GM12864 (cell line): Measurements from ENCODE around the gene ACTBL2.

Experiments
- DNase-seq: peaks from one replicate; pipeline ENCODE4 v3.0.0-alpha.2; 2011; ENCODE audit warnings: low read depth
- H3K4me3 ChIP-seq: 2 replicates; pipeline ENCODE4 v1.5.1; 2011; ENCODE audit warnings: mild to moderate bottlenecking, low read depth, low read length, control low read depth
- TF ChIP-seq, protein P1 (sequence below): IDR thresholded peaks from 2 replicates; pipeline ENCODE4 v1.5.1; 2011; ENCODE audit warnings: low read depth, mild to moderate bottlenecking, moderate library complexity, low read length, control low read depth, inconsistent platforms; ENCODE audit errors: missing control alignments

The ACTBL2 gene

DNA sequence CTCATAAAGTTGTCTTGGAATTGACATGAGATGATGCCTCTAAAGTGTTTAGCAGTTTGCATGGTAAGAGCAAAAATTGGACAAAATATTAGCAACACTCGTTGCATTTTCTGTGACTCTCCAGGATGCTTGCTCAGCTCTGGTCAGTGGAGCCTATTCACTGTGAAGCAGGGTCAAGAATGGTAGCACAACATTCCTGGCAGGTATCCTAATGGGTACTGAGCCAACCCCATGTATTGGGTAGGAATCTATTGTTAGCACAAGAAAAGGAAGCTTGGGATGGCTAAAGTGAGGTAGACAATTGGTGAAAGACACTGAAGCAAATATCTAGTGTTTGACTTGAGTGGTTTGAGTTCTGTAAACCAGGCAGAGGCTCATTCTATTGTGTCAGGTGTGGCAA lies 10.4 kb upstream of the ACTBL2 start:
- no peak overlapping the region for H3K4me3 ChIP-seq
- TF ChIP-seq, protein P1, sequence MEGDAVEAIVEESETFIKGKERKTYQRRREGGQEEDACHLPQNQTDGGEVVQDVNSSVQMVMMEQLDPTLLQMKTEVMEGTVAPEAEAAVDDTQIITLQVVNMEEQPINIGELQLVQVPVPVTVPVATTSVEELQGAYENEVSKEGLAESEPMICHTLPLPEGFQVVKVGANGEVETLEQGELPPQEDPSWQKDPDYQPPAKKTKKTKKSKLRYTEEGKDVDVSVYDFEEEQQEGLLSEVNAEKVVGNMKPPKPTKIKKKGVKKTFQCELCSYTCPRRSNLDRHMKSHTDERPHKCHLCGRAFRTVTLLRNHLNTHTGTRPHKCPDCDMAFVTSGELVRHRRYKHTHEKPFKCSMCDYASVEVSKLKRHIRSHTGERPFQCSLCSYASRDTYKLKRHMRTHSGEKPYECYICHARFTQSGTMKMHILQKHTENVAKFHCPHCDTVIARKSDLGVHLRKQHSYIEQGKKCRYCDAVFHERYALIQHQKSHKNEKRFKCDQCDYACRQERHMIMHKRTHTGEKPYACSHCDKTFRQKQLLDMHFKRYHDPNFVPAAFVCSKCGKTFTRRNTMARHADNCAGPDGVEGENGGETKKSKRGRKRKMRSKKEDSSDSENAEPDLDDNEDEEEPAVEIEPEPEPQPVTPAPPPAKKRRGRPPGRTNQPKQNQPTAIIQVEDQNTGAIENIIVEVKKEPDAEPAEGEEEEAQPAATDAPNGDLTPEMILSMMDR = no peak

DNA sequence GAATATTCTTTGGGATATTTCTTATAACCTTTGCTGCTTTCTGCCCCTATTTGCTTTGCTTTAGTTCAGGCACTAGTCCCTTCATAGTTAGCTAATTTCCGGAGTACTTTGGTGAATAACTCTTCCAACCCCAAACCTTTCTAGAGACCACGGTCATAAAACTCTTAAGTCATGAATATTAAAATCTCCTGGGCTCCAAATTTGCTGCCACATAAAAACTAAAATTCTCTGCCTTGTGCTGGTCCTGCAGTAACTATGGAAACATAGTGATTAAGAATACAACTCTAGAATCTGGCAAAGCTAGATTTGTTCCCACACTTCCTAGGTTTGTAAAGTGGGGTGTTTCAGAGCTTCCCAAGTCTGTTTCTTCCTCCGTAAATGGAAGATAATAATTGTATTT lies 10.0 kb upstream of the ACTBL2 start:
- TF ChIP-seq, protein P1 = no peak
- no peak for DNase-seq
- H3K4me3 ChIP-seq = no peak overlapping the region

More for the DNA sequence above, 10.4 kb upstream of the ACTBL2 start:
- DNase-seq = no peak

DNA sequence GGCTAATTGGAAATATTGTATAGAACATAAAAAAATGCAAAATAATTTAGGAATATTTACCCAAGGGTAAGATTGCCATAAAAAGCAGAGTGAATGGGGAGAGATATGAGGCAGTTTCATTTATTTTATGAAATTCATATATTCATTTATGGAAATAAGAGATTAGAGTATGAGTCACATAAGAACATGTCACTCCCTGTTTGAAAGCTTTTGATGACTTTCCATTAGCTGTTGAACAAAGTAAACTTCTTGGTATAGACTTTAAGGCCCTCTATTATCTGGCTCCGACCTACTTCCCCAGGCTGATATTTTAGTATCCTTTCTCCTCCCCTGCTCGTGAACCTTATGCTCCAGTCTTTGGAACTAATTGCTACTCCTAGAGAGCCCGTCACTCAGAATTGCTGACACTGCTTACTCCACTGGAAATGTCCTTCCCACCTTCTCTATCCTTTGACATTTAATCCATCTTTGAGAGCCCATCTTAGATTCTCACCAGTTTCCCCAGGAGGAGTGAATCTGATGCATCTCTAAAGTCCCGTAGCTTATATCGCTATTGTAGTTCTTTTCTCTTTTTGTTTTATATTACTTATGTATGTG lies 8.9 kb upstream of the ACTBL2 start:
- TF ChIP-seq, protein P1 = no peak
- H3K4me3 ChIP-seq = no peak overlapping the region
- no peak for DNase-seq

DNA sequence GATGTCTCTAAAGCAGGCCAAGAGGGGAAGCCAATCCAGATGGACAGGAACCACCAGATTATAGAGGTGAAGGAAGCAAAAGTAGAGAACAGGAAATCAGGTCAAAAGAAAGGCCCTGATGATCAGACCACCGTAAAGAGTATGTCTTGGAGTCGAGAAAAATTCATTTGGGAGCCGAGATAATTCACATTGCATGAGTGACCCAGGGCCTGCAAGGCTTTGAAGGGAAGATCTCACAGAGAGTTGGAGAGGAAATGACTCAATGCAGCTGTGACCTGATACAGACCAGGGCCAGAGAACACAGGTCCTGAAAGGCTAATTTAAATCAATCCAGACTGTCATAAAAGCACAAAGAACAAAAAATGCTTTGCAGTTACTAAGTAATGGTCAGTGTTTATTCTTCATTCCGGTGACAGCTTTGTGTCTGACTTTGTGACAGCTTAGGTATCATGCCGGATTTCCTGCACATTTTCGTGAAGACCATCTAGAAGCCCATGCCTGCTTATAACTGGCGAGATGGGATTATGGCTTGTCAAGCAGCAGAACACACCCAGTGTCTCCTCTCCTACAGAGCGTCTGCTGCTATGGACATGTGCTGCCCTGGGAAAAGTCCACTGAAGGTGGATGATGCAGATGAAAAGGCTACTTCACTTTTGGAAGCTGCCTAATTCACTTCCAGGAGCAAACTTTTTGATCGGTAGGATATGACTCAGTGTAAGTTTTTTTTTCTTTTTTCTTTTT lies 5.8 kb upstream of the ACTBL2 start:
- TF ChIP-seq, protein P1 = no peak
- H3K4me3 ChIP-seq = no peak overlapping the region
- DNase-seq = no peak

DNA sequence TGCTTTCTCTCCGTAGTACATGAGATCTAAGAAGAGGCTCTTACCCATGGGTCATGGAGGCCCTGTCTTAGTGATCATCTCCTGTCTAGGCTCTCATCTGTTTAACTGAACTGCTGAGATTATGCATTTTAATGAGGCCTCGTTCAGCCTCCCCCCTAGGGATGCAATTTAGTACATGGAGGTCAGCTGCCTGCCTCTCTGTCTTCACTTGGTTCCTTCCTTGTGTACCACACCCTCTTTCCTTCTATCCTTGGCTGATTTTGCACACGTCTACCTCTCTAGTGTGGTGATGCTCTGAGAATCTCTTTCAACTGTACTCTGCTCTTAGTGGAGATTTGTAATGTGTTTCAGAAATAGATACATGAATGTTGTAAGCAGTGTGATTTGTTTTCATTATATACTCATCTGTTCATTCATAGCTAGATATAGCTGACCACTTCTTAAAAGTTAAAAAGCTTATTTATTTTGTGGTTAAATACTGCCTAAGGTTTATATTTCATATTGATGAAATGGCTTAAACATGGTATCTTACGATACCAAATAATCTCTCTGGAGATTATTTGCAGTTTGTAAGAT lies 3.5 kb upstream of the ACTBL2 start:
- DNase-seq = no peak
- TF ChIP-seq, protein P1 = no peak
- H3K4me3 ChIP-seq = no peak overlapping the region

DNA sequence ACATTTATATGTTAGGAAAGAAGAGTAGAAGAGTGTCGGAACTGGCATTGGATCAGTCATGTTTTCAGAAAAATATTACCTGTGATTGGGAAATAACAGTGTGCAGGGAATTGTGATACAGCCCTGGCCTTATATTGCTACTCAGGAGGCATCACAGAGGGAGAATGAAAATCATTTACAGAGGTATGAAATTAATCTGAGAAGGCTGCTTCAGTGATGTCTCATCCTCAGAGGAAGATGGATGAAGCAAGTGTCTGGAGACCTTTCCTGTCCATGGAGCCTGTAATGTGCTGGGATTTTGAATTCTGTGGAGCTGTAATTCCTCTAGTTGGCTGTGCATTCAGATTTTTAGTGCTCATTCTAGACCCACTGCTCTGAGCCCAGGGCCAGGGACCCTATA lies 3.8 kb downstream of the ACTBL2 start:
- DNase-seq = no peak
- H3K4me3 ChIP-seq = no peak overlapping the region

More for the DNA sequence above, 3.8 kb downstream of the ACTBL2 start:
- TF ChIP-seq, protein P1 = no peak
